GM12892 (cell line): ENCODE measurements around the gene NRM.

Source experiments
- POLR2A ChIP-seq: IDR thresholded peaks from 2 replicates; pipeline ENCODE4 v1.6.1; 2011; ENCODE audit warnings: low read depth, low read length, control low read depth
- POLR2AphosphoS5 ChIP-seq: IDR thresholded peaks from 2 replicates; pipeline ENCODE4 v1.6.1; 2011; ENCODE audit warnings: low read depth, low read length, control low read depth
- TAF1 ChIP-seq: IDR thresholded peaks from 2 replicates; pipeline ENCODE4 v1.6.1; 2011; ENCODE audit warnings: low read depth, mild to moderate bottlenecking, control low read depth, low read length, borderline replicate concordance

- peak; percentile 22; the same call in 1 of the 2 replicates for TF ChIP-seq POLR2A
- no peak for TF ChIP-seq POLR2AphosphoS5
- no peak for TF ChIP-seq TAF1
These were observed at the start of gene NRM for GRCh38 chr6:30690403-30691207.
